Colon (tissue), 2 donors: ENCODE results near the gene STYK1.
"Not testable (repeated sequence)": the region's sequence is repeated elsewhere in the genome, so short reads cannot be mapped to it uniquely, and the experiment has no call there.

ENCODE experiments used
- FAIRE-seq: peaks from 2 replicates; lab custom pipeline; 2012; peaks lifted over from hg19 to GRCh38; lab: Jason Lieb, UNC
- donor health status: control.
- donor health status: control.

STYK1 gene

DNA sequence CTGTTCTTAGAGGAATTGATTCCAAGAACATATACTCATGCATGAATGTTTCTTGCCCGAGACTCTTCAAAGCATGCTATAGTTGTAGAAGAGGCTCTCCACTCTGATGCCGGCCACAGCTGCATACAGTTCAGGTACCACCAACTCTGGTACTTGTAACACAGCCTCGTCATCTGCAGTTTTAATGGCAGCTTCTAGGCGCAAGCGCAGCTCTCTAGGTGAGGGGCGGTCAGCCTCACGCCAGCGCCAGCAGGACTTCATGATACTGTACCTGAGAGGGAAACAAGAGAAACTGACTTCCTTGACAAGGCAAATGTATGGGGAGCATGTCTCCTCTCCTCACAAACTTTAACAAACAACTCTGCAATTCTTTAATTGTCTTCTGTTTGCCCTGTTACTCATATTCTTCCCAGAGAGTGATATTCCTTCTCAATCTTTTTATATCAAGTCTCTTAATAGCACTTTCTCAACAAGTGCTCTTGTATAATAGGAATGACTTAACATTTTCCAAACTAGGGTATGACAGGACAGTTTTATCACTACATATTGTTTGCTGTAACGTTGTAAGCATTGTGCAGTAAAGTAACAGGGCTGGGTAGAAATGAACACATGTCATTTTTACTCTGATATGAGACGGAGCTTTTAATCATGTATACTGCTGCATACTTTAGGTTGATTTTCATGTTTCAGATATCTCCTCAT, 53.6 kb downstream of the STYK1 start:
- no peak for FAIRE-seq

DNA sequence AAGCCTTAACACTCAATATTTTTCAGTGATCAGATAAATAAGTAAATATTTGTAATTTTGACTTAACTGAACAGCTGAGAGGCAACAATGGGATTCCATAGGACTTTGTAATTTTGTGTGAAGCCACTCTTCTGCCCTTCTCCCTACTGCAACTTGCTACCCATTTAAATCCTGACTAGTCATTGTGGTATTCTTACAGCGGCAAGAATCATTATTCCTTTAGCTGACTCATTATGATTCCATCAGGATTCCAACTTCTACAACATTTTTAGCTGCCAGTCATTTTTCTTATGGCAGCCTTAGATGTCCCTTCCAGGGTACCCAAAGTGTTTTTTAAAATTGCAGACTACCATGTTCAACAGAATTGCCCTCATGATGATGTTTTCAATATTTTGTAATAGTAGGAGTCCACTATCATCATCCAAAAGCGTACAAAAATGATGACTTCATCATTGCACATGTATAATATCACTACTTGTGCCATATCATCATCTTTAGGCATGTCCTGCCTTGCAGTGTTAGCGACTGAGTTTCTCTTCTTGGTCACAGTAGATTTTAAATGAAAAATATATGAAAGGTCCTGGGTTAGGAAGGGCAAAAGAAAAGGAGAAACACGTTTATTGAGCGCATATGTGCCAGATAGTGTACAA, 55.4 kb downstream of the STYK1 start:
- FAIRE-seq: no peak

DNA sequence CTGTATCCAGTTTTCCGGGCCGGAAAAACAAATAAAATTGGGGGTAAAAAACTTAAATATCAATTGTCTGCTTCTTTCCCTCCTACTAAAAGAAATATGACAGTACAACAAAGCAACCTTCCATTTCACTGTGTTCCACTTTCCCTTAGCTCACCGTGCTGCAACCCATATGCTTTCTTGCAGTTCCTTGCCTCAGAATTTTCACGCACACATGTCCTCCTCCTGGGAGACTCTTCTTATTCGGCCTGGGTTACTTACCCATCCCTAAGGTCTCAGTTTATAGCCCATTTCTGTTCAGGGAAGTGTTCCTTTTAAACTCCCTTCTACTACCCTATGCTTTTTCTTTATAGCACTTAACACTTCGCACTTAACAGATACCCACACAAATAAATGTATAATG, 56.0 kb downstream of the STYK1 start:
- FAIRE-seq: no peak

DNA sequence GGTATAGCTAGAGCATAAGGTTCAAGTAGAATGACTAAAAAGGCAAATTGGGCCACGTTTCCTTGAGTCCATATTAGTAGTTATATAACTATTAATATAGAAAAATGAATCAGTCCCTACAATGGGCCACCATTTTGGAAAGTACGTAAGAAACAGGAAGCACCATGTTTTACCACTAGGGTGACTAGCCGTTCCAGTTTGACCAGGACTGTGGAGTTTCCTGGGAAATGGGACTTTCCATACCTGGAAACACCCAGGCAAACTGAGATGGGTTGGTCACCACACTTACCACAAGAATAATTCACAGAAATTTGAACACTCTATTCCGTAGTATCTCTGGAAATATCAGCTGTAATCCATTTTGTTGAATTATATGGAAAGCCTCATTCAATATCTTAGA, 58.3 kb downstream of the STYK1 start:
- no peak for FAIRE-seq

DNA sequence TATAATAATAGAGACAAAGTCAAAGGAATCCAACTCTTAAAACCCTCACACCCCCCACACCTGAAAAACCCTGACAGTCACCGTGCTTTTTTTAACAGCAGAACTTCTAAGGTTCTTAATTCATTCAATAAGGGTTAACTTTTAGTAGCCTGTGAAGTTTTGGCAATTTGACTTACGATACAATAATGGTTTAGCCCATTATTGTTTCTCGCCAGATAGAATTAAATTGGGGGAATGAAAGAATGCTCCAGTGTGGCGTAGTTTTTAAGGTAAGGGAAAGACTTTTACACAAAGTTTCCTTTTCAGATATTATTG, 59.8 kb downstream of the STYK1 start:
- FAIRE-seq: no peak

DNA sequence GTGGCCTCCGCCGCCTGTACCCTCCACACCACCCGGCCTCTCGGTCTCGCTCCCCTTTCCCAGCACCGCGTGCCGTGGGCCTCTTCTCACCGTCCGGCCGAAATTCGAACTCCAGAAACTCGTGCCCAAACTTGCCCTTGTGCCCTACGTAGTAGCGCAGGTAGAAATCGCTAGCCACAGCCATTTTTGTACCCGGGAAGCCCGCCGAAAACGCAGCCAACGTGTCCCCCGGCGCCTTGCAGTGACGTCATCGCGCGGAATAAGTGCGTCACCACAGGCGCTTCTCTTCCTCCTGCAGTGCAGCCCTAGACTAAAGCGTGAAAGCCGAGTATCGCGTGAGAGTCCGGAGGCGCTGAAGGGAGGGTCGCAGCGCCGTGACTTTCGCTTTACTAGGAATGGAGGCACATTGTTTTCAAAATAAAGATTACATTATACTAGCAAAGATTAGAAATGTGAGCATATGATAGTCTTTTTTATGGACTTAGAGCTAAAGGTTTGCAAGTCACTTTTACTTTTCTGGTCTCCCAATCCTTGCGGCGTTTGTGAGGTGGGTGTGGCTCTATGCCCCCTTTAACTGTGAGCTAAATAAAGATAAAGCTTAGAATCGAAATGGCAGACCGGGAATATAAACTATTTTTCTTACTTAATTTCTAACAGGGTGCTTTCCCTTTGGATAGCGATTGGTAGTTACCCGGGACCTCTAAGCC, 60.4 kb downstream of the STYK1 start, which contains the start of gene MAGOHB:
Gene MAGOHB, minus strand, starts transcription at position 261 of the 707 bp plus-strand sequence. Its CDS starts 77 bp downstream, at position 184.
- FAIRE-seq: peak; percentile 73

DNA sequence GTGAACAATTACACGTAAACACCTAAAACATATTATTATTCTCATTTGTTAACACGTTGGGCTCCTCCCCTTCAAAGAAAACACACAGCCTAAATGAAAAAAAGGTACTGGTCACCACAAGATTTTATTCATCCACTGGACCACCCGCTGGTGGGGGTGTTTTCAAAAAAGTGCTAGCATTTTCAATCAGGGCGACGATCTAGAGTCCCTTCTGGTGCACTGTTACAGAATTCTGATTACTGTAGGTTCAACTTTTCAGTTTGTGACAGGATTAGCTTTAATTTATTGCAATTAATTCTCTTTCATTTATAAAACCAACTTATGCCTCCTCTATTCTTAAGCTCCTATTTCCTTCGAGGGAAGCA, 60.9 kb downstream of the STYK1 start:
- no peak for FAIRE-seq

DNA sequence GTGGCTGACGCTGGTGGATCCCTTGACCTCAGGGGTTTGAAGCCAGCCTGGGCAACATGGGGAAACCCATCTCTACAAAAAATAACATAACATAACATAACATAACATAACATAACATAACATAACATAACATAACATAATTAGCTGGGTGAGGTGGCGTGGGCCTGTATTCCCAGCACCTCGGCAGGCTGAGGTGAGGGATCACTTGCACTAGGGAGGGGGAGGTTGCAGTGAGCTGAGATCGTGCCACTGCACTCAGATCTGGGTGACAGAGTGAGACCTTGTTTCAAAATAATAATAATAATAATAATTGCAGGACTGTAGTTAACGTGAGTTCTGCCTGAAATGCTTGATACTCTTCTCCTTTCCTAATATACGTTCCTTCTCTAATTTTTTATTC, 61.7 kb downstream of the STYK1 start:
- FAIRE-seq: no peak

DNA sequence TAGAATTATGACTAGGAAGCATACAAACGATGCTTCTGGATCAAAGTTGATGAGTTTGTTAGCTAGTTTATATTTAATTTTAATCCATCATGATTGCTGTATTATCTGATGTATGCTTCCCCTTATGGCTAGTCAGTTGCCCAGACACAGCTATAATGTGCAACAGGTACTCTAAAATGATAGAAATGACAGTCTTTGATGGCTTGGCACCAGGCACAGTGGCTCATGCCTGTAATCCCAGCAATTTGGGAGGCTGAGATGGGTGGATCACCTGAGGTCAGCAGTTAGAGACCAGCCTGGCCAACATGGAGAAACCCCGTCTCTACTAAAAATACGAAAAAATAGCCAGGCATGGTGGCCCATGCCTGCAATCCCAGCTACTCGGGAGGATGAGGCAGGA, 62.6 kb downstream of the STYK1 start:
- not testable (repeated sequence) for FAIRE-seq

DNA sequence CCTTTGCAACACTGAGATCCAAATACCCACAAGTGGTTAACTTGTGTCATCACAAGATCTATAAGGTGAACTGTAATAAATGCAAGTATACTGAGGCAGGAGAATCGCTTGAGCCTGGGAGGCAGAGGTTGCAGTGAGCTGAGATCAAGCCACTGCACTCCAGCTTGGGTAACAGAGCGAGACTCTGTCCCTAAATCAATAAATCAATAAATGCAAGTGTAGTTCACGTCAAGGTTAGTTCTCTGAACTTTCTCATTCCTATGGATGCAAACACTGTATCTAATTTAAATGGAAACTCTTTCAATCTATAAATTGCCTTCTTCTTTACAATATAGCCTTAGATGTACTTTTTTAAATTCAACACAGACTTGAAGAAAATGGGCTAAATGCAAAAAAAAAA, 63.7 kb downstream of the STYK1 start:
- no peak for FAIRE-seq

DNA sequence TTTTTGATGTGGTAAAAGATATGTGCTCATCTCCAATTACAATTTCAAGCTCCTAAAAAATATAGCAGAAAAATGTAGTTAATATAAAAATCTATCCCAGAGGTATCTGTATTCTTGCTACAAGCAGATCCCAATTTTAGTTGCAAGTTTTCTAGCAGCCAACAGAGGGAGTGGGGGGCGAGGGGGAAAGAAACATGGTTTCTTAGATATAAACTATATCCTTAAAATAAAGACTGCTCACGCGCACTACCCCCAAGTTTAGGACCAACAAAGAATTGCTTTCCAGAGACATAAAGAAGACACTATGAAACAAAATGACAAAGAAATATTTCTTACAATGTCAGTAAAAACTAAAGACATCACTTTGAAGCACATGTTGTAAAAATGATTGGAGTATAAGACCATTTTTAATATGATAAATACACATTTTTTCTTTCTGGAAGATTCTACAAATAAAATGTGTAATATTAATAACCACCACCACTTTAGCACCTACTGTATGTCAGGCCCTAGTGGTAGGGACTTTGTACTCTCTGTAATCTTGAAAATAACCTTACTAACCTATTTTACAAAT, 65.9 kb downstream of the STYK1 start:
- FAIRE-seq: no peak

DNA sequence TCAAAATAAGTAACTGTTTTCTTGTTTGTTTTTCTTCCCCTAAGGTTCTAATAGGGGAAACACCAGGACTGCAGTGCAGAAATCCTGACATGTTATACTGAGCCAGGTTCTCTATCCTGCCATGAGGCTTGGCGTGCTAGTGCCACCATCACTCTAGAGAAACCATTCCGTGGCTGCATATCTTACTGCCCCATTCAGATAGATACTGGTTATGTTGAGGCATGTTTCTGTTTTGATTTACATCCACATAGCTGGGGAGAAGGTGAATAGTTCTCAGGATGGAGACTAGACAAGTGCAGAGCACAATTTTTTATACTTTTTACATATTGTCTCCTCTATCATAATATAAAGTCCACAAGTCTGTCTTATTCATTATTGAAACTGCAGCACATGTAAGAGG, 72.0 kb downstream of the STYK1 start:
- no peak for FAIRE-seq

DNA sequence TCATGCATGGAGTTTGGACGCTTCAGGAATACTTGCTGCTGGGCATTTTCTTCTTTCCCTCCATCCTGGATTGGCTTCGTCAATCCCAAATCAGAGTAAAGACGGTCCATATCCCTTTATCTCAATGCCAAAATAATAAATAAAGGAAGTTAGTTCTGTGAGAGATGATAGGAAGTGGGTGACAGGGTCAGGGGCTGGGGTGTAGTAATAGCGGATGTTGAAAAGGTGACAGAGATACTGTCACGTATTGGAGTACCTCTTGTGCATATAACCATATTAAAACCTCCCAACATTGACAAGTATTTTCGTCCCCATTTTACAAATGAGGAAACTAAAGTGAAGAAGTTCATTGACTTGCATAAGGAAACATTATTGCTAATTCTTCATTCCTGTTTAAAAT, 72.9 kb downstream of the STYK1 start:
- FAIRE-seq: no peak

DNA sequence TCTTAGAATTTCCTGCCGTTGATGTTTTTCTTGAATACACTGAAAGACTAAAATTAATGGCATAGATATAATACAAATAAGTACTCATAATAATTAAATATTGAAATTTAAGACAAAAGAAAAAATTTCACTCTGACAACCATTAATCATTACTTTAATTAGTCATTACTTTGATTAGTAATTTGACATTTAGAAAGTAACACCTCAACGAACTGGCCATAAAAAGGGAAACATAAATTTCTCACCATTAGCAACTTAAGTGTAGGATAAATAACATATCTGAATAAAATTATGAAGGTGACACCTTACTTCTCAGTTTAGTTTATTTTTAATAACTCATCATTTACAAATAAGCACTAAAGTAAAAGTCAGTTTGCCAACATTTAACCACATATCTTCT, 78.0 kb downstream of the STYK1 start:
- no peak for FAIRE-seq

DNA sequence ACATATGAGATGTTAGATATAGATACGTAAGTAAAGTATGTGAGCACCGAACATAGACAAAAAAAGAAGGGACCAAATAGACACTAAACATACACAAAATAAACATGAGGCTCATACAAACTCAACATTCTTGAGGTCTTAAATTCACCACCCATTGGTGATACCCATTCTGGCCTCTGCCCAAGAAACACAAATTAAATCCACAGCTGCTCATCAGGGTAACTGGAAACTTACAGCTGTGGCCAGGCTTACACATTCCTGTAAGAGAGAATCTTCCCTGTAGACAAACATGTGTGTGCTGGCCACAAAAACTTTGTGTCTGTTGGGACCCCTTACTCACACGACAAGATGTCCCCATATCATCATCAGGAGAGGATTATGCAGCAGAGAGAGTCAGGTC, 82.9 kb downstream of the STYK1 start:
- no peak for FAIRE-seq

DNA sequence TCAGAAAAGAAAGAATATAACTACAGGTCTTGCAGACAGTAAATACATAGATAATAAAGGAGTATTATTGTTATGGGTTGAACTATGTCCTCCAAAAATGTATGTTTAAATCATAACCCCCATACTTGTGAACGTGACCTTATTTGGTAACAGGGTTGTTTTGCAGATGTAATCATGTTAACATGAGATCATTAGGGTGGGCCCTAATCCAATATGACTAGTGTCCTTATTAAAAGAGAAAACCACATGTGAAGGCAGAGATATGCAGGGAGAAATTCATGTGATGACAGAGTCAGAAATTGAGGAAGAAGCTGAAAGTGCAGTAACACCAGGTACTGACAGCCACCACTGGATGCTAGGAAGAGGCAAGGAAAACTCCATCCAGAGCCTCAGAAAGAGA, 89.4 kb downstream of the STYK1 start:
- no peak for FAIRE-seq

DNA sequence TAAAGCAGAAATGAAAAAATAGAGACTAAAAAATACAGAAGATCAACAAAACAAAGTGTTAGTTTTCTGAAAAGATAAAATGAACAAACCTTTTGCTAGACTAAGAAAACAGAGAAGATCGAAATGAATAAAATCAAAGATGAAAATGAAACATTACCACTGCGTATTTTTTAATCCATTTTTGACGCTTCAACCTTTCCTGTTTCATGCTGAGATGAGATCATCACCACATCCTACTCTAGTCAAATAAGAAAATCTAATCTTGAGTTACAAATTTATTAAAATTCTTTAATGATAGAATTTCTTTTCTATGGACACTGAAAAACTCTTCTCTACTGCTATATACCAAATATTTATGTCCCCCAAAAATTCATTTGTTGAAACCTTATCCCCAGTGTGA, 91.1 kb downstream of the STYK1 start:
- FAIRE-seq: no peak

DNA sequence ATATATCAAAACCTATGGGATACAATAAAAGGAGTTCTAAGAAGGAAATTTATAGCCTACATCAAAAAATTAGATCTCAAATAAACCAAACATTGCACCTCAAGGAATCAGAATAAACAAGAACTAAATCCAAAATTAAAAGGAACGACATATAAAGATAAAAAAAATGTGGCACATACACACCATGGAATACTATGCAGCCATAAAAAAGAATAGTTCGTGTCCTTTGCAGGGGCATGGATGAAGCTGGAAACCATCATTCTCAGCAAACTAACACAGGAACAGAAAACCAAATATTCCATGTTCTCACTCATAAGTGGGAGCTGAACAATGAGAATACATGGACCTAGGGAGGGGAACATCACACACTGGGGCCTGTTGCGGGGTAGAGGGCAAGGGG, 91.7 kb downstream of the STYK1 start:
- not testable (repeated sequence) for FAIRE-seq

DNA sequence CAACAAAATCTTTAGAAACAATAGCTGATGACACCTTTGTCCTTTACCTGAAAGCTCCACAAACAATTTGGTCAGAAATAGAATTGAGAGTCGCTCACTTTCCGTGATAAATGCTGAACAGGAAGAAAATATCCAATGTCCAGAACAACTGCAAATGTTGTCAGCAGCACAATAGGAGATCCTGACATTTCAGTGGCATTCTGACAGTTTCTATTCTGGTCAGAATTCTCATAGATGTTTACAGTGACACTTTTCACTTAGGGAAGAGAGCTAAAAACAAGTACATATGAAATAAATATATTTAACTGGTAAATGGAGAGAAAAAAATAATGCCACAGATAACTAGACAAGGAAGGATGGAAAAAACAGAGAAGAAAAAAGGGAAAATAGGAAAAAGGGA, 99.5 kb downstream of the STYK1 start:
- FAIRE-seq: no peak

DNA sequence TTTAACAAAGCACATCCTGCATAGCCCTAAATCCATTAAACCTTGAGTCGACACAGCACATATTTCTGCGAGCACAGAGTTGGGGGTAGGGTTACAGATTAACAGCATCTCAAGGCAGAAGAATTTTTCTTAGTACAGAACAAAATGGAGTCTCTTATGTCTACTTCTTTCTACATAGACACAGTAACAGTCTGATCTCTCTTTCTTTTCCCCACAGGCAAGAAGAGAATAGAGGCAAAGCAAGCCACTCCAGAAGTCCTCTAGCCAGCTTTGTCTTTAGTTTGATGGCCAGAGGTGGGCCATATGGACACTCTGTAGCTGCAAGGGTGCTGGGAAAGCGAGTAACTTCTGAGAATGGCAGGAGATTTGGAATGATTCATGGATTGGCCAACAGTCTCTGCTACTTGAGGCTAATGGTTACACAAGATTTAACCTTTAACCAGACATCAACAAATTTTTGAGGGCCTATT, 101.8 kb downstream of the STYK1 start:
- FAIRE-seq: not testable (repeated sequence)

DNA sequence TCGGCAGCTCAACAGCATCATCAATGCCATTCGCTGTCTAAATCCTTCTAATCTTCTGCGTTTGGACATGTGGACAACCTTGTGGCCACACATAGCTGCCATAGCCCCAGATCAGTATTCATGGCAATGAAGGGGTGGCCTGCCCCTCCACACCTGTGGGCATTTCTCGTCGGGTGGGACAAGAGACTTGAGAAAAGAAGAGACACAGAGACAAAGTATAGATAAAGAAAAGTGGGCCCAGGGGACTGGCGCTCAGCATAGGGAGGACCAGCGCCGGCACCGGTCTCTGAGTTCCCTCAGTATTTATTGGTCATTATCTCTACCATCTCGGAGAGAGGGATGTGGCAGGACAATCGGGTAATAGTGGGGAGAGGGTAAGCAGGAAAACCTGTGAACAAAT, 102.7 kb downstream of the STYK1 start:
- no peak for FAIRE-seq
